ENCODE measurements around the gene NPPC. TPM values are rescaled to one million over a fixed set of nuclear protein-coding genes. Genes with fewer than 3 reads are reported as not detected.

Gene NPPC
- total RNA-seq, 1 donor from 2014 or later = 1.7 TPM

DNA sequence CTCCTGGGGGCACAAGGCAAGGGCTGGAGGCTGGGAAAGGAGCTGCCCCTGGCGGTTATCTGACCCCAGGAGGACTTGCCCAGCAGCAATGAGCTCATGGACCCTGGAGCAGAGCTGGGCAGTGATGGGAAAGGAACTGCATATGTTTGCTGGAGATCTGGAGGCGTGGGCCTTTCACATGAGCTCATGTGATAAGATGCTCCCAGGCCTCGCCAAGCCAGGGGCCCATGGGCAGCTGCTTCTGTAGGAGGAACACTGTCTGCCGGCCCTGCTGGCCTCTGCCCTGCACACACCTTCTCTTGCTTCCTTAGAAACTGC lies 9.0 kb upstream of the NPPC start:
- DNase-seq = no peak

DNA sequence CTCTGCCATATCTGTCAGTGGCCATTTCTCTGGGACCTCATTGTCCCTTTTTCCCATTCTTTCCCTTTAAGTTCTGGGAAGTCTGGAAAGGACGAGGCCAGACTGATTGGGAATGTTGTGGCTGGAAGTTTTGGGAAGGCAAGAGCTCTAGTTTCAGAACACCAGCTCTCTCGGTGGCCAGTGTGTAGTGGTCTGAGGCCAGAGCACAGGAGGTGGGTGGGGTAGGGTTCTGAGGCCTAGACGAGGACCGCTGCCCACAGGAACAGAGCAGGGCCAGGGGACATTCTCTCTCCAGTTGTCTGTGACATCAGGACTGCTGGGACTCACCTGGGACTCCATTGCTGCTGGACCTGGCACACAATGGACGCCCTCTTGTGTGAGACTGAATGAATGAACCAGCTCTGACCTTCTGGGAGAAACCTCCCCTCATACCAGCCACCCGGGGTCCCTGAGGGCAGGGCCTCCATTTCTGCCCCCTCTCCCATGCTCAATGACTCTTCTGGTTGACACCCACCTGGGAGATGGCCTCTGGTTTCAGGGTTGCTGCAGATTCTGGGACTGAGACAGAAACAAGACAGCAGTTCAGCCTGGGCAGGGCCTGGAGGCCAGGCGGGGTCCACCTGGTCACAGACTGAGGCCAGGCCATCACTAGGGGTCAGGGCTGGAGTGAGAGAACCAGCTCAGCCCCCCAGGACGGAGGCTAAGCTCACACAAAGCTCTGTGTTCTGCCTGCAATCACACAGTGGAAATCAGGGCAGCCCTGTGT lies 8.4 kb upstream of the NPPC start:
- no peak for DNase-seq

DNA sequence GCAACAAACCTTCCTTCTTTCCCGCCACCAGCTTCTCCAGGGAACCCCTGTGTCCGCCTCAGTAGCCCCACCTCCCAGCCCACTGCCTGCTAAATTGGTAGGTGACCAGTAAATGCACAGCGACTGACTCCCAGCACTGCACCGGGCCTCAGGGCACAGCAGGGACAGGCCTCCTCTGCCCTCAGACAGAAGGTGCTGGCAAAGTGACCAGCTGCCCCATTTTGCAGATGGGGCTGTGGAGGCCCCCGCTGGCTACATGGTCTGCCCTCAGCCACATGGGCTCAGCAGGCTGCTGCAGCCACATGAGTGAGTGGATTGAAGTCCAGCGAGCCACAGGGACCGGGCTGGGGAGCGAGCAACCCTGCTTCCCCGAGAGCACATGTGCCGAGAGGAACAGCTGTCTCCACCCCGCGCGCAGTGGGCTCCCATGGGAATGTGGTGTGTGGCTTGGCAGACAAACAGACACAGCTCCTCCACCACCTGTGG lies 7.8 kb upstream of the NPPC start:
- peak; percentile 17 for DNase-seq

DNA sequence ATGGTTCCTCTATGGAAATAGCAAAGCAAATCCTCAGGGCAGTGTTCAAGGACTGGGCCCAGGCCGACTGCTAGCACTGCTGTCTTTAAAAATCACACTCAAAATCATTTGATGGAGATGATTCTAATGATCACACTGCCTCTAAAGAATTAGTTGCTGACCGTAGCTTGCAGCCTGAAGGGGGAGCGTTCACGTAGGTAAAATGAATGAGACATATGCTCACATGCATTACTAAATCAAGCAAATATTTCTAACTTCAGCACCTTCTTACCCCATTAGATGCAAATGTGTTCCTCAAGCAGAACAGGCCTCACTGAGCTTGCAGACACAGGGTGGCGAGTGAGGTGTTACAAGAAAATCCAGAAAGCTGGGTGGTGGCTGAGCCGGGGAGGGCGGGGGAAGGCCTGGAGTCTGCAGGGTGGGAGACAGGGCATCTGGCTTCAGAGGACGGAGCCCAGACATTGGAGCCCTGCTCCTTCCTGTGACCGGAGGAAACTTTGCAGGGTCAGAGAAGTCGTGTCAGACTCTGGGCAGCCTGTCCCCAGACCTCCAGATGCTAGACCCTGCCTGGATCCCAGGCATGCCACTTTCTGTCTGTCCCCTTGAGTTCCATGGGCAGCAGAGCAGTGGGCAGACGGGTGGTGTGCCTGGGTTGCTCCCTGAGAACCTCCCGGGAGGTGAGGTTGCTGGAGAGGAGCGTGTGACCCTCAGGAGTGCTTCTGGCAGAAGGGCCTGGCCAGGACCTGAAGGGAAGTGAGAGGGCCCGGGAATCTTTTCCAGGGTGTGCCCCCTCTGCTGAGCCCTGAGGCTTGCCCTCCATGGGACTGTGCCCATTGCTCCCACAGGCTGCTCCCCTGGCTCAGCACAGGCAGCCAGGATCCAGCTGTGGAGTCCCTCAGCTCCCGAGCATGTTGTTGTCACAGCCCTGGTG lies 7.1 kb upstream of the NPPC start:
- DNase-seq = no peak

DNA sequence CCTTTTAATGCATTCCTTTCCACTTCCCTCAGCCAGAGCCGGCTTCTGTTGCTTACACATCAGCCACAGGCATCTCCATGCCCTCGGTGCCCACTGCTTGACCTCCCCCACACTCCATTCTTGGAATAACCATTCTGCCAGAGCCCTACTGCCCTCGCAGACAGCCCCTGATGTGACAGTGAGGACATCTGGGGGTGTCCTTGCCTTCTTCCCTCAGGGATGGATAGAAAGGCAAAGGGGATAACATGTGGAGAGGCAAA lies 6.4 kb upstream of the NPPC start:
- no peak for DNase-seq

DNA sequence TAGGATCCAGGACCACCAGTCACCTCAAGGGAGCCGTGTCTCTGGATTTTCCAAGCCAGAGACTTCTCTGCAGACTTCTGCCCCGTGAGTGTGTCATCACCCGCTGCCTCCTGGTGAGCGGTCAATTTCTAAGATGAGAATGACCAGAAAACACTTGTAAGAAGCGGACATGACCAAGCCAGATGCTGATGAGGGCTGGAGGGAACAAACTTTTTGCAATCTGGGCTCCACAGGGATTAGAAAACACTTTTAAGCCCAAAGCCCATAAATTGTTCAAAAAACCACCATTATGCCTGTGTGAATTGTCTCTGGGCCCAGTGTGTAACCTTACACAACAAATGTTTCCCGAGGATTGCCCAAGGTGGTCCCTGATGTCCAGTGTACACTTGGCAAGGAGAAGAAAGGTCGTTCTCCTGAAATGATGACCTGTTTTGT lies 5.3 kb upstream of the NPPC start:
- DNase-seq = no peak

DNA sequence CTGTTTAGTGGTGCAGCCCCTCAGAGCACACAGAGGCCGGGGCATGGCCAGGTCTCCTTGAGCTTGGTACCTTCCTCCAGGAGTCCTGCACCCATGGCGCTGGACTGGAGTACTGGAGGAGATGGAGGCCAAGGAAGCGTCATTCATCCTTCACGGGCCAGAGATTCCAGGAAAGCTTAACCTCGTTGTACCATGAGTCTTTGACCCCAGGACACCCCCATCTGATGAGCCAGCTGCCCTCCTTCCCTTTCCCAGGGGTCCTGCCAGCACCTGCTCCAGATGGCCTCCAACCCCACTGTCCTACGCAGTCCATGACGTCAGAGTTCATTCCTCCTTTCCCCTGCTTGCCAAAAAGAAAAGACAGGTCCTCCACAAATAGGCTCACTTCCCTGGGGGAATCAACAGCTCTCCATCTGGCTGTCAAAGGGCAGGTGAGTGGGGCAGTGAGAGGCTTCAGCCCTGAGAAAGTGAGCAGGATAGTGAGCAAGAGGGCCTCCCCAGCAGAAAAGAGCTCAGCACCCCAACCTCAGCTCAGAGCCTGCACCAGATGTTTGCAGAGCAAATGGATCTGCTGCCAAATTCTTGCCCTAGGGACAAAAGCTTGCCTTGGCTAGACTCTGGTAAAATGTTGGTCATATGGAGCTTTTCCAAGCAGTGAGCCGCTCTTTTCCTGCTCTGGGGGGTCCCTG lies 4.5 kb upstream of the NPPC start:
- peak; percentile 37 for DNase-seq

DNA sequence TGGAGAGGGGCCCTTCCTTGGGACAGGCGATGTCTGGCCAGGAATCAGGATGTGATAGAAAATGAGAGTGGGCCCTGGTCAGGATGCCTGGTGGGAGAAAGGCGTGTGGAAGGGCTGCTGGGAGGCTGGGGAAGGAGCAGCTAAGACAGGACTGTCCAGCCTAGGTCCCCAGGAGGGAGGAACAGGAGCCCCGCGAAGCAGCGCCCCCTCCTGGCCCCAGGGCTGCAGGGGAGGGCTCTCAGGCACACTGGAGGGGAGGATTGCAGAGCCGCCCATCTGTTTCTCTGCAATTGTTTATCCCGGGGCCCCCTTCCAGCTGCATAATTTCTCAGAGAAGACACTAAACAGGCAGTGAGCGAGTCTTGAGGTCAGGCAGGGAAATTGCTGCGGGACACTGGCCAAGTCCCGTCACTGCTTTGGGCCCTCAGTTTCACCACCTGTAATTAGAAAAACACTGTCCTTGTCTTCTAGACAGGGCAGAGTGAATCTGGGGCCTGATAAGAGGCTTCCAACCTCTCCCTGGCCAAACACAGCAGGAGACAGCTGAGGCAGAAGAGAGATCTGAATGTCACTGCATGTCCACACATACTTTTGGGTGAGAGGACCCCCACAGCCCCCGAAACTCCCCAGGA lies 3.9 kb upstream of the NPPC start:
- peak; percentile 39 for DNase-seq

DNA sequence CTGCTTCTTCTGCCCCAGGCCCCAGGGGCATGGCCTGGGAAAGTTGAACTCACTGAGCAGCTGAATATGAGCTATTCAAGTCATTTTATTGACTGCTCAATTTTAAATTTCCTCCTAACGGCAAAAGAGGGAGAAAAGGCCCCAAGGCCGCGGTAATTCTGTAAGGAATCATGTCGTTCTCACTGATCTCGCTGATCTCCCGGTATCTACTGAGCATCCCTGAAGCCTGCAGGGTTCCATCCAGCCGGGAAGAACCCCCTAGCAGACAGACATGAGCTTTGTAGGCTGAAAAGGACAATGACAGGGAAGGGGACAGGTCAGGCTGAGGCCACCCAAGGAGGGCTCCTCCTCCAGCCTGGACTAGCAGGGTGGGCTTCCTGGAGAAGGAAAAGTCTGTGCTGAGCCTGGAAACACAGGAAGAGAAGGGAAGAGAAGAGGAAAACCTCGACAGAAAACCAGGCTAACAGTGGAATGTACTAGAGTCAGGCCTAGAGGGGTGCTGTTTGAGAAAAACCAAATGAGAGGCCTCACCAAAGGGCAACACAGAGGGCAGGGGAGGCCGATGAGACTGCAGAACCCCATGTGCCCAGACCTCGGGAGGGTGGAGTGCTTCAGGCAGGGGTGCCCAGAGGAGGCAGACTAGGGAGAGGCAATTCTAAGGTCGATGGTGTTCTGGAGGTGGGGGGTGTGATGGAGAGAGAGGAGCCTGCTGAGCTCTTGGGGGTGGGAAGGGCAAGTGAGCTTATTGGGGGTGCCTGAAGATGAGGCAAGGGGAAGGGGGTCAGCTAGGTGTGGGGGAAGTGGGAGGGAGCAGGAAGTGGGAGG lies 2.9 kb upstream of the NPPC start:
- DNase-seq = no peak

DNA sequence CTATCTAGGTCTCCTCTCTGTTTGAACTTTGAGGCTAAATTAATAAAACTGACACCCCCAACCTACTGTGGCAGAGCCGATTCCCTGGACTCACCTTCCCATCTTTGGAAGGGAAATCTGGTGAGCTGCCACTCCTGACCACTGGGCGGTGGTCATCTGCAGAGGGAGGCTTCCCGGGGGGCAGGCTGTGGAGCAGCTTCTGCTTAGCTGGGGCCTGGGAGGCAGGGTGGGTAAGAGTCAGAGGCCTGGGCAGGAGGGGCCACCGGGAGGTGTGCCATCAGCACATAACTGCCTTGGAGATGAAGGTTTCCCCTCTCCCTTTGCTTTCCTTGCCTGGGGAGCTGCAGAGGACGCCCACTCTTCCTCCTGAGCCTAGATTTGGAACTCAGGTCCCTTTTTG lies 2.3 kb upstream of the NPPC start:
- no peak for DNase-seq

DNA sequence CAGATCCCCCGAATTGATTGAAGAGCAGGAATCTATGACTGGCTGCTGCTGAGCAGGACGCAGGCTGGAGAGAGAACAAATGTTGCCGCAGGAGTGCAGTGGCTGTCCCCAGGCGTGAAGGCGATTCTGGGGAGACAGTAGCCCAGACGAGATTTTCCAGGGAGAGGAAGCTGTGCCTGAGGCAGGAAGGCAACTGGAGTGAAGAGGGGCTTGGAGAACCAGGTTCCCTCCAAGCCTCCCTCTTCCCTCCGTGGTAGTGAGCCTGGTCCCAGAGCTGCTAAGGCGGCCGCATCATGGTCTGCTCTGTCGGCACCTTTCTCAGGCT lies 1.3 kb upstream of the NPPC start:
- DNase-seq = no peak

DNA sequence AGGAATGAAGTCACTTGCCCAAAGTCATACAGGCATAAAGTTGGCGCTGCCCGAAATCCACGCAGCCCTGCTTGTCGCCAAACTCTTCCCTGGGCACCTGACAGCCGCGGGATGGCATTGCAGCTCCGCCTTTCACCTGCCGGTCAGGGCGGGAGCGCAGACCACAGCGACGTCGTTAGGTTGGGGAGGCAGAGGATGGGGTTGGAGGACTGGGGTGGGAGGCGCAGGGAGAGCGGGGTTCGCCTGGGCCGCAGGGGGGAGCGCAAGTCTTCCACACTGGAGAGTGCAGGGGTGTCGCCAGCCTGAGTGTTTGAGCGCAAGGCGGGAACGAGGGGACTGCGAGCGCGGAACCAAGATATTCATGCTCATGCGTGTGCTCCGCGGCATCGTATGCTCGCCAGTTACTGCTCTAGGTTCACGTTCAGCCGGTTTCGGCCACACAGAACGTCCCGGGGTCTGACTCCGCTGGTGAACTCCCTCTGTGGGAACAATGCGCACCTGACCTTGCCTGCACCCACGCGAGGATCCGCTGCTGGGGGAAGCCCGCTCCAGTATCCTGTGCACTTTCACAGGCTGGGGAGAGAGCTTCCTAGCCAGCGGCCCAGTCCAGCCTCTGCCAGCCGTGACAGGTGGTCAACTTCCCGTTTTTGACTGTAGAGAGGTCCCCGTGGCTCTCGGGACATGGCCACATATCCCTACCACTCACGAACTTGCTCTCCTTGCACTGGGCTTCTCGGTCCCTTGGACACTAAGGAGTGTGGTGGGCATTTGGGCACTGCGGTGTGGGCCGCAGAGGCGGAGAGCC lies 767 bp upstream of the NPPC start:
- no peak for DNase-seq

DNA sequence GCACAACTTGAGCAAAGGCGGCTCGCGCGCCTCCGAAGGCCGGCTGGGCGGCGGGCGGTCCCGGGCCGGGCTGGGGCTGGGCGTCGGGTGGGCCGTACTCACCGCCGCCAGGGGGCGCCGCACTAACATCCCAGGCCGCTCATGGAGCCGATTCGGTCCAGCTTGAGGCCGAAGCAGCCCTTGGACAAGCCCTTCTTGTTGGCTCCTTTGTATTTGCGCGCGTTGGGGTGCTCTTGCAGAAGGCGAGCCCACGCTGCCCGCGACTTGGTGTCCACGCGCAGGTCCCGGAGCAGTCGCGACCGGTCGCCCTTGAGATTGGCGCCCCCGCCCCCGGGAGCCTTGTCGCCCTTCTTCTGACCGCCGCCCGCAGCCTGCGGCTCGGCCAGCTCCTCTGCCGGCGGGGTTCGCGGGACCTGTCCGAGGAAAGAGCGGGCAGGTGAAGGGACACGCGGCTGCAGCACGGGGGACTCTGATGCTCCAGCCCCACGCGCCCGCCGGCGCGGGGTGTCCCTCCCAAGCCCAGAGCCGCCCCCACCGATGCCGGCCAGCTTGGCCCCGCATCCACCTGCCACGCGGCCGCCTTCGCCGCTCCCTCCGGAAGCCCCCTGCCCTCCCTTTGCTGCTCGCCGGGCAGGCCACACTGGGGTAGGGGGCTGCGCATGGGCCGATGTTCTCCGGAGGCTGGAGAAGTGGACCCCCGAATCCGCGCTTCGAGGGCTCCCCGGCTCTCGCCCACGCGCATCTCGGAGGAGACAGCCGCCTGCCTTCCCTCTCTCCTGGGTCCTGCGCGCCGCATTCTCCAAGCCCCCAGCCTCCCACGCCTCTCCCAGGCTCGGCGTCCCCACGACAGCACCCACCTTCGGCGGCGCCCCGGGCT lies 655 bp downstream of the NPPC start:
- DNase-seq = peak; percentile 46

DNA sequence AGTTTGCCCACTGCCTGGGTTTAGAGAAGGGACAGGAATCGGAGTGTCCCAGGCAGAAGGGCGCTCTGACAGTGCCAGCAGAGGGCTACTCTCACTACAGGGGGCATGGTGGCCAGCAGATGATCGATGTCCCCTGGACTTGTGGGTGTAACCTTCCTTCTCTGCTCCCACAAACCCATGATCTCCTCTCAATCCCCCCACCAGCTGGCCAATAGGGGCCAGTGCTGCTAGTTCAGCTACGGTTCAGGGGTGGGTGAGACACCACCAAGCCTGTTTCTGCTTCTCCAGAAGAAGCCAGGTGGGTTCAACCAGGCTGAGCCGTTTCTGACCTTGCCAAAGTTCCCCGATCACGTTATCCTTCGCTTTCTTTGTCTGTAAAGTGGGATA lies 1.3 kb downstream of the NPPC start:
- DNase-seq = no peak

DNA sequence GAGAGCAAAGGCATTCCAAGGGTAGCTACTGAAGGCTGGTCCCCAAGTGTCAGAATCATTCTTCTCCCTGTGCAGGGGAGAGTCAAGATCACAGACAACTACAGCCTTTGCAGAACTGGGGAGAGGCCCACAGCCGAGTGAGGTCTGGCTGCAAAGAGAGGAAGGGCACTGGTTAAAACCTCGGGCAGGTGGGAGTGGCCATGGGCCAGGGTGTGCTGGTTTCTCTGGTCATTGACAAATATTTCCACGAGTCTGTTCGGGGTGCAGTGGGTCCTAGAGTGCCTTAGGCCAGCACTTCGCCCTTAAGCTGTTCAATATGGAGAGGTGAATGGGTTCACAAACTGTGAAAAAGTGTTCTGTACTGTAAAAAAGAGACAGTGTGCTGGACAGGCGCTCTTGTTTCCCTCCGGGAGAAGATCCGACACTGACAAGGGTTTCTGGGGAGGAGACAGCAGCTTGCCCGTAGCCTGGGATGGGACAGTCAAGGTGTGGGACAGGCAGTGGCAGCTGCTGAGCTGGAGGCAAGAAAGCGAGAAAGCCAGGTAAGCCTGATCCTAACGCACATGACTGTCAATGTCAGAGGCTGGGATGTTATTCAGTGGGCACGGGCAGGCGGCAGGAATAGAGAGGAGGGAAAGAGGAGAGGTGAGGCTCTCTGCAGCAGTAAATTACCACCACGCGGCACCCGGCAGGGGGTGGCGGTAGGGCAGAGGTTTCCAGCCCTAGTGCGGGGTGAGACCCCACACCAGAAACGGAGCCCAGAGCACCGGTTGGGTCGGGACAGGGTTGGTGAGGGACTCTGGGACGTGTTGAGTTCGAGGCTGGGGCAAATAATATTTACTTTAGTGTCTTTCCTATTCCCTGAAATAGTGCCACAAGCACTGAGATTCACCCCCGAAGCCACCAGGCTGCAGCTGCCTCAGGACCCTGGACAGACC lies 2.0 kb downstream of the NPPC start:
- no peak for DNase-seq

DNA sequence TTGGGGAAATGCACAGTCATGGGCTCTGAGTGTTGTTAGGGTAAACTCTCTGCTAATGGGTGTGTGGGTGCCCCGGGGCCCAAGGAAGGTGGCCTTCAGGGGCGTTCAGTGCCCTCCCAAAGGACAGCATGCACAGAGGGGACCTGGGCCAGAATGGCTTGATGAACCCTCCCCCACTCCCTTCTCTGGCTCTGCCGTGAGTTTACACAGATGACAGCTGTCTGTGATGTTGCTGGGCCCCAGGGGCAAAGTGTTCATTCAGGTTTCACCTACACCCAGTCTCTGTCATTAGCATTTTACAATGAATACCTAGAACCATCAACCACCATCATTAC lies 3.2 kb downstream of the NPPC start:
- no peak for DNase-seq

DNA sequence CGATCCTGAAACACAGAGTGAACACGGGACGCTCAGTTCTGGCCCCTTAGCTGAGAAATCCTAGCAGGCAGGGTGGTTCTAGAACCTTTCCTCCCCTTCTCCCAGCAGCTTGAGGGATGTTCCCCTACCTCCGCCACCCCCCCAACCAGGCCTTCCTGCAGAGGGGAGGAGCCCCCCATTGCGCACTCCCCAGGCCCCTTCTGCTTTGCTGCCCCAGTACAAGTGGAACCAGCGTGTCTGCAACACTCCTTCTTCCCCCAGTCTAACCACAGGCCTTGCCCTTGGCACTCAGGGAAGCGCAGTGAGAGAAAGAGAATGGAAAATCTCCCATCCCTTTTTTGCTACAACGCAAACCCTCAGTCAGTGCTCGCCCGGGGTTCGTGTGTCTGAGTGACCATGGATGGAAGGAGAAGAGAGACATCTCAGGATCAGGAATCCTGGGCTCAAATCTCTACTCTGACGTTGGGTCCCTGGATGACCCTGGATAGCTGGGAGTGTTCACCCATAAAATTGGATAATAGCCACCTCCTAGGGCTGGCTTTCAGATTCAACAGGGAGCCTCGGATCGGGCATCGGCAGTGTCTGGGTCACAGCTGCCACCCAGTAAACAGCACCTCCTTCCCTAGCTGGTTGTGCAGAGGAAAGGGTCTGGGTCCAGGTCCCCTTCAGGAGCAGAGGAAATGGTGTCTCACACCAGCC lies 3.7 kb downstream of the NPPC start:
- DNase-seq = no peak

DNA sequence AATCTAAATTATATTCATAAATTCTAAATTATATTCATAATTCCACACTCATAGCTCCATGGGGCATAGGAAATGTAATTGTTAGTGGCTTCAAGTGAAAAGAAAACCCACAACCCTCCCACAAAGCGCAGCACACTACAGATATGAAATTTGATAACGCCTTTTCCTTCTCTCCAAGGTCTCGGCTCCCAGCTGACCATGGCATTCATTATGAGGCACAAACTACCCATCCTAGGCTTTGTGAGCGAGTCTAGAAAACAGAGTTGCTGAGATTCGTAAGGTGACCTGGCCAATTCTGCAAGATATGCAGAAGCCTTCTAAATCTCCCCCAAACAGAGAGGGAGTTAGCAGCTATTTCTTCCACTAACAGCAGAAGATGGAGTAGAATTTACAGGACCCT lies 5.4 kb downstream of the NPPC start:
- no peak for DNase-seq
